Mesenchymal stem cell (in vitro differentiated cells and primary cell): Measurements from ENCODE around the gene KCNQ5.

Source experiments
- DNase-seq: peaks from one replicate; pipeline ENCODE4 v3.0.0-alpha.2; 2013
- H2AFZ ChIP-seq: one replicate; pipeline ENCODE4 v1.6.1; 2013; ENCODE audit warnings: low read depth, mild to moderate bottlenecking, control low read depth, inconsistent platforms, low read length, moderate library complexity
- H2AK5ac ChIP-seq: 2 replicates; pipeline ENCODE4 v1.6.1; 2013; ENCODE audit warnings: low read length, moderate library complexity, mild to moderate bottlenecking, inconsistent platforms; ENCODE audit not compliant: severe bottlenecking
- H2BK120ac ChIP-seq: one replicate; pipeline ENCODE4 v1.6.1; 2013; ENCODE audit warnings: low read depth, mild to moderate bottlenecking, inconsistent platforms, low read length, moderate library complexity
- H2BK12ac ChIP-seq, 2 experiments: one replicate each; pipeline ENCODE4 v1.6.1; 2013; ENCODE audit warnings: inconsistent platforms in 2 of 2, low read length in 2 of 2, mild to moderate bottlenecking in 2 of 2, moderate library complexity in 2 of 2, control low read depth in 1 of 2
- H2BK15ac ChIP-seq: one replicate; pipeline ENCODE4 v1.6.1; 2013; ENCODE audit warnings: mild to moderate bottlenecking, low read depth, inconsistent platforms; ENCODE audit not compliant: poor library complexity, severe bottlenecking
- H2BK5ac ChIP-seq: 2 replicates; pipeline ENCODE4 v1.6.1; 2013; ENCODE audit warnings: low read depth, mild to moderate bottlenecking, low read length, control low read depth, inconsistent platforms; ENCODE audit not compliant: poor library complexity, severe bottlenecking
- H3K14ac ChIP-seq, 2 experiments: one replicate each; pipeline ENCODE4 v1.6.1; 2013; ENCODE audit warnings: inconsistent platforms in 2 of 2, low read length in 2 of 2, control low read depth in 1 of 2, mild to moderate bottlenecking in 1 of 2, moderate library complexity in 1 of 2
- H3K18ac ChIP-seq, 2 experiments: one replicate each; pipeline ENCODE4 v1.6.1; 2013; ENCODE audit warnings: inconsistent platforms in 2 of 2, low read length in 2 of 2, control low read depth in 1 of 2, low read depth in 1 of 2, mild to moderate bottlenecking in 1 of 2
- H3K23ac ChIP-seq, 2 experiments: one replicate each; pipeline ENCODE4 v1.6.1; 2013; ENCODE audit warnings: inconsistent platforms in 2 of 2, low read length in 2 of 2, mild to moderate bottlenecking in 2 of 2, moderate library complexity in 2 of 2, control low read depth in 1 of 2
- H3K27ac ChIP-seq: 2 replicates; pipeline ENCODE4 v1.5.1; 2013; ENCODE audit warnings: mild to moderate bottlenecking, moderate library complexity, low read length, control low read depth, inconsistent platforms; ENCODE audit not compliant: poor library complexity, severe bottlenecking
- H3K27me3 ChIP-seq, 2 experiments: 2 replicates each; pipeline versions ENCODE4 v1.6.1 to v1.7.0; 2013; ENCODE audit warnings: low read length in 2 of 2, mild to moderate bottlenecking in 2 of 2, moderate library complexity in 2 of 2, control low read depth in 1 of 2, inconsistent platforms in 1 of 2; ENCODE audit not compliant: control insufficient read depth in 1 of 2, insufficient read depth in 1 of 2
- H3K36me3 ChIP-seq, 2 experiments: 2 replicates each; pipeline versions ENCODE4 v1.6.1 to v1.7.0; 2013; ENCODE audit warnings: low read length in 2 of 2, control low read depth in 1 of 2, inconsistent platforms in 1 of 2, low read depth in 1 of 2, mild to moderate bottlenecking in 1 of 2; ENCODE audit not compliant: insufficient read depth in 2 of 2, control insufficient read depth in 1 of 2
- H3K4ac ChIP-seq, 2 experiments: one replicate each; pipeline ENCODE4 v1.6.1; 2013; ENCODE audit warnings: inconsistent platforms in 2 of 2, low read length in 2 of 2, mild to moderate bottlenecking in 2 of 2, moderate library complexity in 2 of 2, control low read depth in 1 of 2, low read depth in 1 of 2
- H3K4me1 ChIP-seq: 2 replicates; pipeline ENCODE4 v1.6.1; 2013; ENCODE audit warnings: low read depth, low read length, control low read depth; ENCODE audit not compliant: control insufficient read depth, insufficient read depth
- H3K4me2 ChIP-seq: 2 replicates; pipeline ENCODE4 v1.6.1; 2013; ENCODE audit warnings: low read length, mild to moderate bottlenecking, inconsistent platforms; ENCODE audit not compliant: poor library complexity, severe bottlenecking
- H3K4me3 ChIP-seq, 2 experiments: 2 replicates each; pipeline versions ENCODE4 v1.5.1 to v1.7.0; 2013; ENCODE audit warnings: low read length in 2 of 2, mild to moderate bottlenecking in 2 of 2, control low read depth in 1 of 2, low read depth in 1 of 2; ENCODE audit not compliant: insufficient read depth in 1 of 2
- H3K79me1 ChIP-seq: replicated peaks from 2 replicates; pipeline ENCODE4 v1.6.1; 2013; ENCODE audit warnings: mild to moderate bottlenecking, control low read depth, low read length, inconsistent platforms; ENCODE audit not compliant: poor library complexity, severe bottlenecking
- H3K9ac ChIP-seq: 2 replicates; pipeline ENCODE4 v1.7.0; 2013; ENCODE audit warnings: mild to moderate bottlenecking, low read length, moderate library complexity
- H3K9me3 ChIP-seq: 2 replicates; pipeline ENCODE4 v1.7.0; 2013; ENCODE audit warnings: mild to moderate bottlenecking, low read length; ENCODE audit not compliant: control insufficient read depth
- H4K8ac ChIP-seq: one replicate; pipeline ENCODE4 v1.6.1; 2013; ENCODE audit warnings: inconsistent platforms, mild to moderate bottlenecking, low read length, moderate library complexity
- H4K91ac ChIP-seq: one replicate; pipeline ENCODE4 v1.6.1; 2013; ENCODE audit warnings: mild to moderate bottlenecking, low read length, inconsistent platforms
- WGBS: methylation state at CpG from one replicate; pipeline ENCODE4 v1.1.7; 2013; ENCODE audit warnings: mixed read lengths; 5-methylcytosine and 5-hydroxymethylcytosine counted together

Gene KCNQ5

DNA sequence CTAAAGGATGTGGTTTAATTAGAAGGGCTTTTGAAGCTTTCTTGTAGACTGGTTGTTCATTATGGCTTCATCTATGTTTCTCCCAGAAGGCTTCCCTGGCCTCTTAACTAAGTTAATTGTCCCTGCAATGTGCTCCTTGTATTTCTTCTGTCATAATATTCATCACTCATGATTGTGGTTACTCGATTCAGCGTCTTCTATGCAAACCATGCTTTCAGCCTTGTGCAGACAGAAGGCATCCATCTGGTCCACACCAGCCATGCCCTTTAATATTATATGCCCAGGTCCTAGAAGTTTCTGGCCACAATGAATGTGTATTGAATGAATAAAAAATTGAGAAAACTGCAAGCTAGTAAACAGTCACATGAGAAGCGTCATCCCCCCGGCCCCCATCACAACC lies 440.3 kb downstream of the KCNQ5 start:
- Histone ChIP-seq H3K9ac (no peak overlapping the region), H3K36me3 (no peaks in the 10 kb centered on the region)

DNA sequence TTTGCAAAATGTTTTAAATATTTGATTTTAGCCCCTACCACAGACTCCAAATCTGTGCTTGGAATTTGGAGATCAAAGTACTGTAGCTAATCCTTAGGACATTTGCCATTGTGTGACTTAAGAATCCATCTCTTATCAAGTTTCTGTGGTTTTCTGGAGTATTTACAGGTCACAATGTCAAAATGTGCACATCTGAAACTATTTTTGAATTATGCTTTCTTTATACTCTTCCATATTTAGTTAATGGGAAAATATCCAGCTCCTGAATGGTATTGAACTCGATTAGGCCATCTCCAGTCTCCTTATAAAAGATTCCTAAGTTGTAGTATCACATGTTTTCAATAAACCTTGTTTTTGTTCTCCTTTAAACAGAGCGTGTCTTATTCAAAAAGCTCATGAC lies 441.0 kb downstream of the KCNQ5 start:
- no peak overlapping the region for H3K27ac ChIP-seq
- H4K8ac ChIP-seq, result no peak overlapping the region
- no peak overlapping the region for H3K14ac ChIP-seq
- no peak overlapping the region for H2BK12ac ChIP-seq
- H2BK5ac ChIP-seq, result no peak overlapping the region
- H3K27me3 ChIP-seq, result no peaks in the 10 kb centered on the region
- no peak for DNase-seq
- WGBS, result 100% methylated on average over 1 of the region's 2 CpGs
- no peak overlapping the region for H3K18ac ChIP-seq
- no peak overlapping the region for H2BK120ac ChIP-seq
- H3K9ac ChIP-seq, result no peak overlapping the region
- no peak overlapping the region for H4K91ac ChIP-seq
- H3K4me3 ChIP-seq, result no peak overlapping the region
- H3K23ac ChIP-seq, result no peak overlapping the region
- no peaks in the 10 kb centered on the region for H3K36me3 ChIP-seq
- no peak overlapping the region for H2AK5ac ChIP-seq
- no peaks in the 10 kb centered on the region for H3K4me1 ChIP-seq
- H2AFZ ChIP-seq, result no peak overlapping the region
- H3K9me3 ChIP-seq, result no peaks in the 10 kb centered on the region
- H3K79me1 ChIP-seq, result no peaks in the 10 kb centered on the region
- no peak overlapping the region for H3K4ac ChIP-seq
- no peak overlapping the region for H2BK15ac ChIP-seq
- H3K4me2 ChIP-seq, result no peak overlapping the region

More for the DNA sequence above, 440.3 kb downstream of the KCNQ5 start:
- no peaks in the 10 kb centered on the region for H3K27me3 ChIP-seq
- H2BK15ac ChIP-seq, result no peak overlapping the region
- H3K9me3 ChIP-seq, result no peaks in the 10 kb centered on the region
- no peaks in the 10 kb centered on the region for H3K79me1 ChIP-seq
- no peak overlapping the region for H3K27ac ChIP-seq
- no peak overlapping the region for H4K91ac ChIP-seq
- H2BK120ac ChIP-seq, result no peak overlapping the region
- no peak overlapping the region for H2BK12ac ChIP-seq
- H2AK5ac ChIP-seq, result no peak overlapping the region
- H3K4me1 ChIP-seq, result no peaks in the 10 kb centered on the region
- H4K8ac ChIP-seq, result no peak overlapping the region
- H3K4me3 ChIP-seq, result no peak overlapping the region
- no peak overlapping the region for H3K23ac ChIP-seq
- no peak overlapping the region for H3K18ac ChIP-seq
- no peak overlapping the region for H3K4ac ChIP-seq
- no peak overlapping the region for H2AFZ ChIP-seq
- no peak overlapping the region for H3K14ac ChIP-seq
- 92% methylated on average over 2 of the region's 4 CpGs for WGBS
- DNase-seq, result no peak
- no peak overlapping the region for H2BK5ac ChIP-seq
- H3K4me2 ChIP-seq, result no peak overlapping the region

DNA sequence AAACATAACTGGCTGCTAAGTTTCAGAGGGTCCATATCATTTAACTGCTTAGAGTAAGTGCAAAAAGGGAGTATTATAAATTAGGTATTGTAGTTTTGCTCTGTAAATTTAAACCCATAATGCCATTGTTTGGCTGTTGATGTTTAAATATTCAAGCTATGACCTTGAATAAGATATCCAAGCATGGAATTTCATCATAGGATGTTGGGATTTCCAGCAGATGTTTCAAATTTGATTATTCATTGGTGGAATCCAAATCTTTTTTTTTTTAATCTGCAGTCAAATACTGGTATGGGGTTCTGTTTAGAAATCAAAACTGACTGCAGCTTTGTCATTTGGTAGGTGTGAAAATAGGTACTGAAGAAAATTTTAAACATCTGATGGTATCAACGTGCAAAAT lies 442.4 kb downstream of the KCNQ5 start:
- Histone ChIP-seq H3K9ac (no peak overlapping the region), H3K27ac (no peak overlapping the region), H3K4me1 (no peaks in the 10 kb centered on the region), H2AFZ (no peak overlapping the region), H3K4ac (no peak overlapping the region), H4K8ac (no peak overlapping the region), H3K23ac (no peak overlapping the region), H3K36me3 (no peaks in the 10 kb centered on the region), H4K91ac (no peak overlapping the region), H3K79me1 (no peaks in the 10 kb centered on the region), H3K9me3 (no peaks in the 10 kb centered on the region), H3K18ac (no peak overlapping the region), H3K27me3 (no peaks in the 10 kb centered on the region), H3K14ac (no peak overlapping the region), H2AK5ac (no peak overlapping the region), H2BK5ac (no peak overlapping the region), H2BK120ac (no peak overlapping the region), H3K4me3 (no peak overlapping the region), H2BK12ac (no peak overlapping the region), H2BK15ac (no peak overlapping the region), H3K4me2 (no peak overlapping the region)
- DNase-seq, result no peak
- WGBS, result no CpG with 5 or more reads among the region's 1 CpG

DNA sequence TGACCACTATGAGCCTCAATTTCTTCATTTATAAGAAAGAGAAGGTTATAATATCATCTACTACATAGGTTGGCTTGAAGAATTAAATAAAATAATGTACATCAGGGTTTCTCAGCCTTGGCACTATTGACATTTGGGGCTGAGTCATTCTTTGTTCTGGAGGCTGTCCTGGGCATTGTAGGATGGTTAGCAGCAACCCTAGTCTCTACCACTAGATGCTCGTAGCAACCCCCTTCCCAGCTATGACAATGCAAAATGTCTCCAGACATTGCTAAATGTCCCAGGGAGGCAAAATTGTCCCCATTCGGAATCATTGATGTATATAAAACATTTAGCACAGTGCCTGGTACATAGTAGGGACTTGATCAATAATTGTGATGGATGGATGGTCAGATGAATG lies 451.4 kb downstream of the KCNQ5 start:
- H3K18ac ChIP-seq, result no peak overlapping the region
- no peak overlapping the region for H3K9ac ChIP-seq
- H2AFZ ChIP-seq, result no peak overlapping the region
- H2BK120ac ChIP-seq, result no peak overlapping the region
- H3K27ac ChIP-seq, result no peak overlapping the region
- no peaks in the 10 kb centered on the region for H3K79me1 ChIP-seq
- no peaks in the 10 kb centered on the region for H3K27me3 ChIP-seq
- no peak overlapping the region for H2BK12ac ChIP-seq
- DNase-seq, result no peak
- no peak overlapping the region for H2BK5ac ChIP-seq
- no peak overlapping the region for H4K8ac ChIP-seq
- H2BK15ac ChIP-seq, result no peak overlapping the region
- H3K4ac ChIP-seq, result no peak overlapping the region
- H3K36me3 ChIP-seq, result no peaks in the 10 kb centered on the region
- H3K4me1 ChIP-seq, result no peaks in the 10 kb centered on the region
- H2AK5ac ChIP-seq, result no peak overlapping the region
- no peak overlapping the region for H4K91ac ChIP-seq
- H3K4me2 ChIP-seq, result no peak overlapping the region
- 100% methylated on average over 2 of the region's 2 CpGs for WGBS
- no peak overlapping the region for H3K14ac ChIP-seq
- H3K4me3 ChIP-seq, result no peak overlapping the region
- H3K9me3 ChIP-seq, result no peaks in the 10 kb centered on the region
- H3K23ac ChIP-seq, result no peak overlapping the region
